IPS-18a (cell line): ENCODE results near the gene DCAF6.

Experiments
- H3K27ac ChIP-seq: one replicate; pipeline ENCODE4 v1.5.1; 2013; ENCODE audit warnings: low read length
- H3K27me3 ChIP-seq: one replicate; pipeline ENCODE4 v1.6.1; 2013; ENCODE audit warnings: mild to moderate bottlenecking, low read length; ENCODE audit not compliant: control insufficient read depth, insufficient read depth
- H3K36me3 ChIP-seq: one replicate; pipeline ENCODE4 v1.6.1; 2013; ENCODE audit warnings: low read depth, low read length; ENCODE audit not compliant: control insufficient read depth
- H3K4me1 ChIP-seq: one replicate; pipeline ENCODE4 v1.6.1; 2013; ENCODE audit warnings: low read depth, low read length; ENCODE audit not compliant: control insufficient read depth
- H3K4me3 ChIP-seq: one replicate; pipeline ENCODE4 v1.5.1; 2013; ENCODE audit warnings: low read length
- H3K9ac ChIP-seq: one replicate; pipeline ENCODE4 v1.6.1; 2013; ENCODE audit warnings: mild to moderate bottlenecking, low read length, moderate library complexity
- H3K9me3 ChIP-seq: one replicate; pipeline ENCODE4 v1.6.1; 2013; ENCODE audit warnings: low read depth, low read length; ENCODE audit not compliant: control insufficient read depth

The DCAF6 gene

GRCh38 chr1:168119750-168120149, 183.3 kb downstream of the DCAF6 start:
- Histone ChIP-seq H3K4me1 (no peaks in the 10 kb centered on the region), H3K27me3 (no peaks in the 10 kb centered on the region), H3K27ac (no peak overlapping the region), H3K36me3 (no peaks in the 10 kb centered on the region), H3K9ac (no peak overlapping the region), H3K4me3 (no peak overlapping the region), H3K9me3 (no peaks in the 10 kb centered on the region)

- no peaks in the 10 kb centered on the region for H3K9me3 ChIP-seq
- no peak overlapping the region for H3K9ac ChIP-seq
- no peaks in the 10 kb centered on the region for H3K27me3 ChIP-seq
- H3K27ac ChIP-seq: no peak overlapping the region
- H3K4me1 ChIP-seq: no peaks in the 10 kb centered on the region
- H3K4me3 ChIP-seq: no peak overlapping the region
- no peaks in the 10 kb centered on the region for H3K36me3 ChIP-seq
Observed at GRCh38 chr1:168121401-168122011, 185.0 kb downstream of the DCAF6 start.

DNA sequence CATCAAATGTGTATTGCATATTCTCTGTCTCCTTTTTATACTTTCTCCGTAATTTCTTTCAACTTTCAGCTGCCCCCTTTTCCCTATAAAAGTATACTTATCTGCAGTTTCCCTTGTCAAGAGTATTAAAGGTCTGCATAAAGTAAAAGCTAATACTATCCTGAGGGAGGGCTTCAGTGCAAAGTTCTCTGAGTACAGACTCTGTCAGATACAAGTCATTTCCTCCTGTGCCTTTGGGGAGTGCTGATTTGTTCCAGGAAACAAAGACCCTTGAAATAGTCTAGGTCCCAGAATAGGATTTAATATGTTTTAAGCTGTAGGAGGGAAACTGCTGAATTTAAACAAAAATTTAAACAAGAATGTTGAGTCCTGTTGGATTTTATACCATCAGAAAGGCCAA, 188.6 kb downstream of the DCAF6 start:
- Histone ChIP-seq H3K27me3 (no peaks in the 10 kb centered on the region), H3K9ac (no peak overlapping the region), H3K36me3 (no peaks in the 10 kb centered on the region), H3K27ac (no peak overlapping the region), H3K4me1 (no peaks in the 10 kb centered on the region), H3K9me3 (no peaks in the 10 kb centered on the region), H3K4me3 (no peak overlapping the region)
